ENCODE results near the gene ATXN10.

Gene ATXN10

DNA sequence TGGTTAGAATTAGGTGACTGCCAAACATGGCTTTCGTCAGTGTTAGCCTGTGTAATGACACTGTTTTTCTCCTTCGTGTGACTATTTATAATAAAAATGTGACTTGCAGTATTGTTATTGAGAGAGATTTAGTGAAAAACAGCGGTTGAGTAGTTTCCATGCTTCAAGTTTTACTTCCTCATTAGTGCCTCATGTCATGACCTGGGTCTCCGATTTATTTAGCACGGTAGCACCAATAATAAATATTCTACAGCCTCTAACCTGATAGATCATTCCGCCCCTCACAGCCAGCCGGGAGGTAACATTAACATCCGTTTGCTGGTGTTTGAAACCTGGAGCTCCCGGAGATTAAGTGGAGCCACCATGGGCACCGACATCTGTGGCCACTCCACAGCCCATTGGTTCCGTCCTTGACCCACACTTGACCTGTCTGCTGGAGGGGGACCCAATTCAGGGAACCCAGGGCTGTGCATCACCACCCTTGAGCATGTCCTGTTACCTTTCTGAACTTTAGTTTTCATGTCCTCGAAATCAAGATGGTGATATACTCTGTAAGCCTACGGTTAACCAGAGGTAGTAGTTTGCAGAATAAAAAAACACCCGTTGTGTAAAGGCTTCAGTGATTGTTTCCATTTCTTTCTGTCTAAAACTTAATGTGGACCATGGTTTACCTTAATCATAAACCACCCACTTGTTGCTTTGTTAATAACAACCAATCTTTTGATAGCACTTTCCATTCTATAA, 104.1 kb downstream of the ATXN10 start:
- no peak overlapping the region for H3K4me3 ChIP-seq (ENCODE audit: low read length)
- DNase-seq (ENCODE audit: low read depth): no peak

DNA sequence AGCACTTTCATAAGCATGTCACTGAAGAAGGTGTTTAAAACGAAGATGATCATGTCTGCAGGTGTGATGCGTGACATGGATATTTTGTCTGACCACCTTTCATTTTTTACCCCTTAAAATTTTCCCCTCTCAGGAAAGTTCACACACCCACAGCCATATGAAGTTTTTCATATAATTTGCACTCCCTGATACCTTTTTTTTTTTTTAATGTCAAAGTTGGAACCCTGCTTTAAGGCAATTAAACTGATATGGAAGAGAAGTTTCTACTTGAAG, 104.6 kb downstream of the ATXN10 start:
- DNase-seq (ENCODE audit: low read depth): no peak
- TF ChIP-seq, protein P1, sequence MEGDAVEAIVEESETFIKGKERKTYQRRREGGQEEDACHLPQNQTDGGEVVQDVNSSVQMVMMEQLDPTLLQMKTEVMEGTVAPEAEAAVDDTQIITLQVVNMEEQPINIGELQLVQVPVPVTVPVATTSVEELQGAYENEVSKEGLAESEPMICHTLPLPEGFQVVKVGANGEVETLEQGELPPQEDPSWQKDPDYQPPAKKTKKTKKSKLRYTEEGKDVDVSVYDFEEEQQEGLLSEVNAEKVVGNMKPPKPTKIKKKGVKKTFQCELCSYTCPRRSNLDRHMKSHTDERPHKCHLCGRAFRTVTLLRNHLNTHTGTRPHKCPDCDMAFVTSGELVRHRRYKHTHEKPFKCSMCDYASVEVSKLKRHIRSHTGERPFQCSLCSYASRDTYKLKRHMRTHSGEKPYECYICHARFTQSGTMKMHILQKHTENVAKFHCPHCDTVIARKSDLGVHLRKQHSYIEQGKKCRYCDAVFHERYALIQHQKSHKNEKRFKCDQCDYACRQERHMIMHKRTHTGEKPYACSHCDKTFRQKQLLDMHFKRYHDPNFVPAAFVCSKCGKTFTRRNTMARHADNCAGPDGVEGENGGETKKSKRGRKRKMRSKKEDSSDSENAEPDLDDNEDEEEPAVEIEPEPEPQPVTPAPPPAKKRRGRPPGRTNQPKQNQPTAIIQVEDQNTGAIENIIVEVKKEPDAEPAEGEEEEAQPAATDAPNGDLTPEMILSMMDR (conservative IDR thresholded peaks at IDR 0.05; ENCODE audit: low read depth, low read length): no peak
- H3K4me3 ChIP-seq (ENCODE audit: low read length): no peak overlapping the region

More for the DNA sequence above, 104.1 kb downstream of the ATXN10 start:
- TF ChIP-seq, protein P1 (conservative IDR thresholded peaks at IDR 0.05; ENCODE audit: low read depth, low read length): no peak

DNA sequence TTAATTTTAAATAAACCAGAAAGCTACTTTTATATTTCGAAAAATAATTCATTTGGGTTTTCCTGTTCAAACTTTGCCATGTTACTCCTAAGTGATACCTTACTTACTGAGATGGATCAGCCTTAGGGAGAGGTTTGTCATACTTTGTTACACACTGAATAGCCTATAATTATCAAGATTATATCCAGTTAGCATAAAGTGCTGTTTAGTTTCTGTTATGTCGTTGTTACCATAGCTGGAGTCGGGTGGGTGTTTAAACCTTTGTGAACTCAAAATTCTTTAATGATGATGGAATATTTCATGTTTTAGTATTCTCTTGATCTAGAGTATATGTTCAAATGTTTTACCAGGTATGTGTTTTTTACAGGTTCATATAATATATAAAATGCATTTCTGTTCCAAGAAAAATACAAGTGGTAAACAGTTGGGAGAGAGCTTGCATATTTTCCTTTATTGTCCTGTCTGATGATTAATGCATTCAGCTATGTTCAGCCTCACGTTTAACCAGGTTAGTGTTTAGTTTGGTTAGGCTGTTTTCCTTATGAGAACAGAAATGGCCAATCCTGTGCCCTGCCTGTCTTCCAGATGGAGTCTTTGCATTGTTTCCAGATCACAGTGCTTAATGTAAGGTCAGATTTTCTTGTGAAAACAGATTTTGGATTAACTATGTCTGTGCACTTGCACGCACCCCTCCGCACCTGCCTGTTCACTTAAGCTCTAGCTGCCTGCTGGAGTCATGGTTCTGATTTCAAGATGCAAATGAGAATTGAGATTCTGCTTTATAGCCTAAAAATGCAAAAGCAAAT, 105.6 kb downstream of the ATXN10 start:
- TF ChIP-seq, protein P1 (conservative IDR thresholded peaks at IDR 0.05; ENCODE audit: low read depth, low read length): no peak
- no peak overlapping the region for H3K4me3 ChIP-seq (ENCODE audit: low read length)
- DNase-seq (ENCODE audit: low read depth): peak; percentile 25

DNA sequence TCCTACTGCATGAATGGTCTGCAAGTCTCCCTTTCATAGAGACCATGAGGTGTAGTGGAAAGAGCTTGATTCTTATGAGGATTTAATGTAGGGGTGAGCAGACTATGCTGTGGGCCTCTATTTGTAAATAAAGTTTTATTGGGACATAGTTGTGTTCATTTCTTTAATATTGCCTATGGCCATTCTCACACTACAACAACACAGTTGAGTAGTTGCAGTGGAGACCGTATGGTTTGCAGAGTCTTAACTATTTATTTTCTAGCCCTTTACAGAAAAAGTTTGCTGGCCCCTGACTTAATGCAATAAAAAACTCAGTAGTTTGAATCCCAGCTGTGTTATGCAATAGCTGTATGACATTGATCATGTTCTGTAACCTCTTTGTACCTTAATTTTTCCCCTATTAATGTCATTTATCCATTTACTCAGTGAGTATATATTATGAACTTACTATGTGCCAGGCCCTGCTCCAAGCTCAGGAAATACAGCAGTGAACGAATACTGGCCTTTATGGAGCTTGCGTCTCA, 106.3 kb downstream of the ATXN10 start:
- no peak overlapping the region for H3K4me3 ChIP-seq (ENCODE audit: low read length)
- TF ChIP-seq, protein P1 (conservative IDR thresholded peaks at IDR 0.05; ENCODE audit: low read depth, low read length): no peak
- no peak for DNase-seq (ENCODE audit: low read depth)

- TF ChIP-seq, protein P1 (conservative IDR thresholded peaks at IDR 0.05; ENCODE audit: low read depth, low read length): no peak
- H3K4me3 ChIP-seq (ENCODE audit: low read length): no peak overlapping the region
- DNase-seq (ENCODE audit: low read depth): no peak
Measured at GRCh38 chr22:45781459-45781858, 109.8 kb downstream of the ATXN10 start.

DNA sequence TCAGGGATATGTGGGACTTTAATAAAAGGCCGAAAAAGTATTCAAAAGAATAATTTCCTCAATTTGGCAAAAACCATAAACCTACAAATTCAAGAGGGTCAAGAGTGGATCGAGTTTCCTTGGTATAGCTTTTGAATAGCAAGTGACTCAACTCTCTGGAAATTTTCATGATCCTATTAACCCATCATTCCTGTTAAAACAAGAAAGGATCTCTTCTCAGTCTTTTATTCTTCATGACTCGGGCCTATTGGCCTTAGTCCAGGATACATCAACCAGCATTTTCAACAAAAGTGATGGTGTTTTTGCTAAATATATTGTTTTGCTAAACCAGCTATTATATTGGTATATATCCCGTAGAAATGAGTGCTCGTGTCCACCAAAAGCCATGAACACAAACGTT, 110.3 kb downstream of the ATXN10 start:
- no peak for DNase-seq (ENCODE audit: low read depth)
- TF ChIP-seq, protein P1 (conservative IDR thresholded peaks at IDR 0.05; ENCODE audit: low read depth, low read length): no peak
- no peak overlapping the region for H3K4me3 ChIP-seq (ENCODE audit: low read length)
